ENCODE data around the gene L3MBTL4. TPM values are rescaled to one million over a fixed set of nuclear protein-coding genes. Genes with fewer than 3 reads are reported as not detected.
"Not testable (repeated sequence)": the region's sequence is repeated elsewhere in the genome, so short reads cannot be mapped to it uniquely, and the experiment has no call there.

The L3MBTL4 gene
- polyA plus RNA-seq, 4 donors = 2.6 to 6.5 (median 3.6) TPM

- no peaks in the 10 kb centered on the region for H3K4me1 ChIP-seq (ENCODE audit: control insufficient read depth in 3 of 3, insufficient read depth in 2 of 3, low read depth in 1 of 3, low read length in 2 of 3)
- no peak for FAIRE-seq
These were observed 143.1 kb downstream of the L3MBTL4 start for GRCh38 chr18:6271585-6271984.

GRCh38 chr18:6270771-6271216 is 143.9 kb downstream of the L3MBTL4 start:
- H3K36me3 ChIP-seq (ENCODE audit: control insufficient read depth in 3 of 3, insufficient read depth in 2 of 3, low read depth in 1 of 3, low read length in 3 of 3) = no peaks in the 10 kb centered on the region
- H3K27ac ChIP-seq (ENCODE audit: low read depth in 1 of 3, low read length in 2 of 3) = no peak overlapping the region
- no peaks in the 10 kb centered on the region for H3K9me3 ChIP-seq (ENCODE audit: control insufficient read depth in 2 of 2, insufficient read depth in 1 of 2, low read depth in 1 of 2, low read length in 1 of 2)
- DNase-seq (no peak), FAIRE-seq (no peak)
- WGBS, 3 donors = 71 to 79% (median 75%) methylated on average over 8 of the region's 8 CpGs
- no peaks in the 10 kb centered on the region for H3K4me1 ChIP-seq (ENCODE audit: control insufficient read depth in 3 of 3, insufficient read depth in 2 of 3, low read depth in 1 of 3, low read length in 2 of 3)
- no peak overlapping the region for H3K4me3 ChIP-seq (ENCODE audit: low read depth in 1 of 3, low read length in 3 of 3)
- H3K27me3 ChIP-seq (ENCODE audit: control insufficient read depth in 3 of 3, insufficient read depth in 3 of 3, low read length in 3 of 3) = no peaks in the 10 kb centered on the region

More at GRCh38 chr18:6271585-6271984, 143.1 kb downstream of the L3MBTL4 start:
- Histone ChIP-seq H3K36me3 (ENCODE audit: control insufficient read depth in 3 of 3, insufficient read depth in 2 of 3, low read depth in 1 of 3, low read length in 3 of 3) (no peaks in the 10 kb centered on the region), H3K4me3 (ENCODE audit: low read depth in 1 of 3, low read length in 3 of 3) (no peak overlapping the region), H3K27me3 (ENCODE audit: control insufficient read depth in 3 of 3, insufficient read depth in 3 of 3, low read length in 3 of 3) (no peaks in the 10 kb centered on the region), H3K9me3 (ENCODE audit: control insufficient read depth in 2 of 2, insufficient read depth in 1 of 2, low read depth in 1 of 2, low read length in 1 of 2) (no peaks in the 10 kb centered on the region), H3K27ac (ENCODE audit: low read depth in 1 of 3, low read length in 2 of 3) (no peak overlapping the region)
- no peak for DNase-seq
- WGBS, 3 donors = 80 to 91% (median 88%) methylated on average over 18 of the region's 18 CpGs

DNA sequence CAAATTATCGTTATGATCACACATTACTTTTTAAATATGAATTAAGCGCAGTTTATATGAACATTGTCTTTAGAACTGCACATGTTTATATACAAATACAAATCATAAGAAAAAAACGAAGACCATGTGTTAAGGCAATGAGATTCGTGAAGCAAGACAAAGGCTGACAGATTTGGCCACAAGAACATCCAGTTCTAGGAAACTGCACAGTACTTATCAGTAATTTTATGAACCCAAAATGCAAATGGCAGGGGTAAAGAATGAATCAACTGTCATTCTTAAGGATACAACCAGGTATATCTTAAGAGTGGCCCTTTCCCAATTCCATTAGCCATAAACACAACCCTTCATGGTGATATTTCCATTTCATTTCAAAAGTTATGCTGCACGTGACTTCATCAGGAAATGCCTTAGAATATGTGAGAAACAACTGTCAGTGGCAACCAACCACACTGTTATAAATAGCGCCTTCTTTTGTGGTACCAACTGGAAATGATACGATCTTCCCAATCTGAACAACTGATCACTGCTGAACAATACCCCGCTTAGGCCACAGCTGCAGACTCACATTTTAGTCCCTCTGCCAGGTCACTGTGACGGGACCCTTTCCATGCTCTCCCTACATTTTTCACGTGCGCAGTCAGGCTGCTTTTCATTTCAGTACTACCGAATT is 144.9 kb downstream of the L3MBTL4 start:
- FAIRE-seq (no peak), DNase-seq (no peak)
- H3K36me3 ChIP-seq (ENCODE audit: control insufficient read depth in 3 of 3, insufficient read depth in 2 of 3, low read depth in 1 of 3, low read length in 3 of 3) = no peaks in the 10 kb centered on the region
- H3K9me3 ChIP-seq (ENCODE audit: control insufficient read depth in 2 of 2, insufficient read depth in 1 of 2, low read depth in 1 of 2, low read length in 1 of 2) = no peaks in the 10 kb centered on the region
- H3K27me3 ChIP-seq (ENCODE audit: control insufficient read depth in 3 of 3, insufficient read depth in 3 of 3, low read length in 3 of 3) = no peaks in the 10 kb centered on the region
- no peaks in the 10 kb centered on the region for H3K4me1 ChIP-seq (ENCODE audit: control insufficient read depth in 3 of 3, insufficient read depth in 2 of 3, low read depth in 1 of 3, low read length in 2 of 3)
- no peak overlapping the region for H3K27ac ChIP-seq (ENCODE audit: low read depth in 1 of 3, low read length in 2 of 3)
- 73 to 92% (median 86%) methylated on average over 12 of the region's 12 CpGs for WGBS, 3 donors
- no peak overlapping the region for H3K4me3 ChIP-seq (ENCODE audit: low read depth in 1 of 3, low read length in 3 of 3)

- no peak overlapping the region for H3K27ac ChIP-seq (ENCODE audit: low read depth in 1 of 3, low read length in 2 of 3)
- H3K4me1 ChIP-seq (ENCODE audit: control insufficient read depth in 3 of 3, insufficient read depth in 2 of 3, low read depth in 1 of 3, low read length in 2 of 3) = no peaks in the 10 kb centered on the region
- H3K36me3 ChIP-seq (ENCODE audit: control insufficient read depth in 3 of 3, insufficient read depth in 2 of 3, low read depth in 1 of 3, low read length in 3 of 3) = no peaks in the 10 kb centered on the region
- FAIRE-seq = no peak
- no peaks in the 10 kb centered on the region for H3K9me3 ChIP-seq (ENCODE audit: control insufficient read depth in 2 of 2, insufficient read depth in 1 of 2, low read depth in 1 of 2, low read length in 1 of 2)
- no peak for DNase-seq
- no peak overlapping the region for H3K4me3 ChIP-seq (ENCODE audit: low read depth in 1 of 3, low read length in 3 of 3)
- H3K27me3 ChIP-seq (ENCODE audit: control insufficient read depth in 3 of 3, insufficient read depth in 3 of 3, low read length in 3 of 3) = no peaks in the 10 kb centered on the region
- WGBS, 3 donors = 89 to 94% (median 91%) methylated on average over 3 of the region's 3 CpGs
These were observed 148.5 kb downstream of the L3MBTL4 start for GRCh38 chr18:6266212-6266611.

GRCh38 chr18:6261938-6262337 is 152.8 kb downstream of the L3MBTL4 start:
- H3K27me3 ChIP-seq (ENCODE audit: control insufficient read depth in 3 of 3, insufficient read depth in 3 of 3, low read length in 3 of 3) = no peaks in the 10 kb centered on the region
- H3K4me1 ChIP-seq (ENCODE audit: control insufficient read depth in 3 of 3, insufficient read depth in 2 of 3, low read depth in 1 of 3, low read length in 2 of 3) = no peaks in the 10 kb centered on the region
- DNase-seq = no peak
- no peak for FAIRE-seq
- H3K4me3 ChIP-seq (ENCODE audit: low read depth in 1 of 3, low read length in 3 of 3) = no peak overlapping the region
- H3K9me3 ChIP-seq (ENCODE audit: control insufficient read depth in 2 of 2, insufficient read depth in 1 of 2, low read depth in 1 of 2, low read length in 1 of 2) = peaks cover 0 to 6% of the 10 kb centered on the region in 2 donors
- no peak overlapping the region for H3K27ac ChIP-seq (ENCODE audit: low read depth in 1 of 3, low read length in 2 of 3)
- WGBS, 3 donors = 84 to 95% (median 86%) methylated on average over 8 of the region's 8 CpGs
- no peaks in the 10 kb centered on the region for H3K36me3 ChIP-seq (ENCODE audit: control insufficient read depth in 3 of 3, insufficient read depth in 2 of 3, low read depth in 1 of 3, low read length in 3 of 3)

GRCh38 chr18:6259324-6259723 is 155.4 kb downstream of the L3MBTL4 start:
- 74 to 98% (median 76%) methylated on average over 1 of the region's 1 CpG for WGBS, 3 donors
- H3K9me3 ChIP-seq (ENCODE audit: control insufficient read depth in 2 of 2, insufficient read depth in 1 of 2, low read depth in 1 of 2, low read length in 1 of 2); H3K27ac ChIP-seq (ENCODE audit: low read depth in 1 of 3, low read length in 2 of 3); FAIRE-seq; H3K4me3 ChIP-seq (ENCODE audit: low read depth in 1 of 3, low read length in 3 of 3); H3K4me1 ChIP-seq (ENCODE audit: control insufficient read depth in 3 of 3, insufficient read depth in 2 of 3, low read depth in 1 of 3, low read length in 2 of 3); H3K36me3 ChIP-seq (ENCODE audit: control insufficient read depth in 3 of 3, insufficient read depth in 2 of 3, low read depth in 1 of 3, low read length in 3 of 3); H3K27me3 ChIP-seq (ENCODE audit: control insufficient read depth in 3 of 3, insufficient read depth in 3 of 3, low read length in 3 of 3); DNase-seq: not testable (repeated sequence)

GRCh38 chr18:6257950-6258349 is 156.8 kb downstream of the L3MBTL4 start:
- Histone ChIP-seq H3K36me3 (ENCODE audit: control insufficient read depth in 3 of 3, insufficient read depth in 2 of 3, low read depth in 1 of 3, low read length in 3 of 3) (no peaks in the 10 kb centered on the region), H3K27ac (ENCODE audit: low read depth in 1 of 3, low read length in 2 of 3) (no peak overlapping the region), H3K27me3 (ENCODE audit: control insufficient read depth in 3 of 3, insufficient read depth in 3 of 3, low read length in 3 of 3) (no peaks in the 10 kb centered on the region), H3K9me3 (ENCODE audit: control insufficient read depth in 2 of 2, insufficient read depth in 1 of 2, low read depth in 1 of 2, low read length in 1 of 2) (peaks cover 0 to 6% of the 10 kb centered on the region in 2 donors), H3K4me1 (ENCODE audit: control insufficient read depth in 3 of 3, insufficient read depth in 2 of 3, low read depth in 1 of 3, low read length in 2 of 3) (peaks cover 0 to 2% (median 0%) of the 10 kb centered on the region in 3 donors), H3K4me3 (ENCODE audit: low read depth in 1 of 3, low read length in 3 of 3) (no peak overlapping the region)
- no peak for FAIRE-seq
- 92 to 94% (median 93%) methylated on average over 3 of the region's 3 CpGs for WGBS, 3 donors
- no peak for DNase-seq

GRCh38 chr18:6256521-6256920 is 158.2 kb downstream of the L3MBTL4 start:
- H3K4me3 ChIP-seq (ENCODE audit: low read depth in 1 of 3, low read length in 3 of 3) = no peak overlapping the region
- no peak overlapping the region for H3K27ac ChIP-seq (ENCODE audit: low read depth in 1 of 3, low read length in 2 of 3)
- WGBS, 3 donors = 65 to 82% (median 70%) methylated on average over 10 of the region's 10 CpGs
- H3K9me3 ChIP-seq (ENCODE audit: control insufficient read depth in 2 of 2, insufficient read depth in 1 of 2, low read depth in 1 of 2, low read length in 1 of 2) = peaks cover 0 to 6% of the 10 kb centered on the region in 2 donors
- peaks cover 0 to 2% (median 0%) of the 10 kb centered on the region in 3 donors for H3K4me1 ChIP-seq (ENCODE audit: control insufficient read depth in 3 of 3, insufficient read depth in 2 of 3, low read depth in 1 of 3, low read length in 2 of 3)
- FAIRE-seq (no peak), DNase-seq (no peak)
- H3K36me3 ChIP-seq (ENCODE audit: control insufficient read depth in 3 of 3, insufficient read depth in 2 of 3, low read depth in 1 of 3, low read length in 3 of 3) = no peaks in the 10 kb centered on the region
- H3K27me3 ChIP-seq (ENCODE audit: control insufficient read depth in 3 of 3, insufficient read depth in 3 of 3, low read length in 3 of 3) = no peaks in the 10 kb centered on the region

- no peak overlapping the region for H3K4me3 ChIP-seq (ENCODE audit: low read depth in 1 of 3, low read length in 3 of 3)
- H3K36me3 ChIP-seq (ENCODE audit: control insufficient read depth in 3 of 3, insufficient read depth in 2 of 3, low read depth in 1 of 3, low read length in 3 of 3) = no peaks in the 10 kb centered on the region
- H3K9me3 ChIP-seq (ENCODE audit: control insufficient read depth in 2 of 2, insufficient read depth in 1 of 2, low read depth in 1 of 2, low read length in 1 of 2) = peaks cover 0 to 6% of the 10 kb centered on the region in 2 donors
- no peak overlapping the region for H3K27ac ChIP-seq (ENCODE audit: low read depth in 1 of 3, low read length in 2 of 3)
- no peak for DNase-seq
- H3K4me1 ChIP-seq (ENCODE audit: control insufficient read depth in 3 of 3, insufficient read depth in 2 of 3, low read depth in 1 of 3, low read length in 2 of 3) = peaks cover 0 to 2% (median 0%) of the 10 kb centered on the region in 3 donors
- no peak for FAIRE-seq
- no peaks in the 10 kb centered on the region for H3K27me3 ChIP-seq (ENCODE audit: control insufficient read depth in 3 of 3, insufficient read depth in 3 of 3, low read length in 3 of 3)
- WGBS, 3 donors = 81 to 83% (median 83%) methylated on average over 1 of the region's 1 CpG
These were observed 158.8 kb downstream of the L3MBTL4 start for GRCh38 chr18:6255886-6256285.

Measured in small intestine (tissue), 7 donors.